Mononuclear cell (primary cell): ENCODE measurements around the gene PLPPR4. TPM values are rescaled to one million over a fixed set of nuclear protein-coding genes. Genes with fewer than 3 reads are reported as not detected.

Source experiments
- H3K27me3 ChIP-seq: 2 replicates; pipeline ENCODE4 v1.6.0; 2011; ENCODE audit warnings: low read length, control low read depth; ENCODE audit not compliant: insufficient read depth
- H3K4me1 ChIP-seq: 2 replicates; pipeline ENCODE4 v1.5.1; 2011; ENCODE audit warnings: mild to moderate bottlenecking, low read length, control low read depth; ENCODE audit not compliant: insufficient read depth
- H3K4me3 ChIP-seq: 2 replicates; pipeline ENCODE4 v1.5.1; 2011; ENCODE audit warnings: mild to moderate bottlenecking, low read length, moderate library complexity
- H3K9me3 ChIP-seq: 2 replicates; pipeline ENCODE4 v1.5.1; 2011; ENCODE audit warnings: low read depth, mild to moderate bottlenecking, control low read depth, low read length
- total RNA-seq: library from RNA; depleted of rRNA; stranded (reverse); fragments of >200 nt; gene quantifications from one replicate; pipeline ENCODE4 v1.2.3, GENCODE V29; 2012

Gene PLPPR4
- total RNA-seq, 1 donor, result not detected

DNA sequence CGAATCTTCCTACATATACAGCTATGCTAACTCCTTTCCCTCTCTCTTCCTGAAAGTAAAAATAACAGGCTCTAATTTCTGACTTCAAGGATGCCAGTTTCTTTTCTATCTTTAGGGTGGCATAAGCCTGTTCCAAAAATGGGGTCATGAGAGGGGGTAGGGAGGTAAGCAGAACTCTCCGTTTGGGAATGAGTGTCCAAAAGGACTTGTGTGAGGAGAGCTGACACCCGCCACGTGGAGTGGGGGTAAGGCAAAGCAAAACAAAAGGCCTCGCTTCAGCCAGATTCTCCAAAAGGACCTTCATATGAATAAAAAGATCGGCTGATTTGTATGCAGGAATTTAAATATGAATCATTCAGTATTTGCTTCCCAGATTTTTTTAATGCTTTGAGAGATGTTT lies 28.6 kb downstream of the PLPPR4 start:
- no peaks in the 10 kb centered on the region for H3K4me1 ChIP-seq
- H3K27me3 ChIP-seq, result no peaks in the 10 kb centered on the region
- H3K4me3 ChIP-seq, result no peak overlapping the region
- H3K9me3 ChIP-seq, result no peaks in the 10 kb centered on the region

DNA sequence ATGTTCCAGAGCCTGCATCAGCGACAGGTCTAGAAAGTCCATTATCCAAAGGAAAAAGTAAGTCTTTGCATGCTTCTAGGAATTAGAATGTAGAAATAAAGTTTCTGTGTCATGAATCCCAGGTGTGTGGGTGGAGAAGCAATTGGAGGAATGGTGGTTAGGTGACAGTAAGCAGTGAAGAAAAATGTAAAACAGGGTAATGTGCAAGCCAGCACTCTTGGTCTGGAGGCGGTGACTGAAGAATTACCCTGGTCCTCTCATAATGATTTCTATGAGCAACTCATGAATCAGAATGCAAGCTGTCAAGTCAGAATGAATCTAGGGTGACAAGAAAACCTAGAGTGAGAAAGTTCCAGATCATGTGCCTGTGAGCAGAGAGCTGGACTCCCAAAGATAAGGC lies 33.6 kb downstream of the PLPPR4 start:
- no peak overlapping the region for H3K4me3 ChIP-seq
- no peaks in the 10 kb centered on the region for H3K9me3 ChIP-seq
- no peaks in the 10 kb centered on the region for H3K27me3 ChIP-seq
- H3K4me1 ChIP-seq, result no peaks in the 10 kb centered on the region

DNA sequence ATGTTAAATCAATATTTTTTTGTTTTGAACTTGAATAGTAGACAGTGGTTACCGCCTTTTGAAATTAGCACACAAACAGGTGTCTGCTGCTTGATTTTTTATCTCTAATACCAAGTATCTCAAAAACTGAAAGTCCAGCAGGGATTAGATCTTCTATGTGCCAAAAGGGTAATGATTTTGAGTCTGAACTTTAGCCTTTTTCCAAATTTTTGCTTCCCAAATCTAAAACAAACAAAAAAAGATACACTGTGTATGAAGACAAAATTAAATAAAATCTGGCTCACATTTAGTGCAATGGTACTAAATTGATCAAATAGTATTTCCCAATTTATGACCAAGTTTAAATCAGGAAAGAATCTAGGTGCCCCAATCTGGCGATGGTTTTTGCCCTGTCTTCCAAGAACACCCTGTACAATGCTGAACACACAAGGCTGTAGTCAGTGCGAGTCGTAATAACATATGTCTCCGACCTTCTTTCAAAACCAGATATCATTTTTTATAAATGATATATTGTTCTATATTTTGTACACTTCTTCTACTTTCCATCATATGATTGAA lies 40.5 kb downstream of the PLPPR4 start:
- Histone ChIP-seq H3K27me3 (no peaks in the 10 kb centered on the region), H3K4me3 (no peak overlapping the region), H3K4me1 (no peaks in the 10 kb centered on the region), H3K9me3 (no peaks in the 10 kb centered on the region)

DNA sequence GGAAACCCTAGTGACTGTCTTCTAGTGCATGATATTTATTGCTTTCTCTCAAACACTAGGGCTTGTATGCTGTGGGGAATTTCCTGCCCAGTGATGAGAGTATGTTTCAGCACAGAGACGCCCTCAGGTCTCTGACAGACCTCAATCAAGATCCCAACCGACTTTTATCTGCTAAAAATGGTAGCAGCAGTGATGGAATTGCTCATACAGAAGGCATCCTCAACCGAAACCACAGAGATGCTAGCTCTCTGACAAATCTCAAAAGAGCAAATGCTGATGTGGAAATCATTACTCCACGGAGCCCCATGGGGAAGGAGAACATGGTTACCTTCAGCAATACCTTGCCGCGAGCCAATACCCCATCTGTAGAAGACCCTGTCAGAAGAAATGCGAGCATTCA lies 41.3 kb downstream of the PLPPR4 start:
- Histone ChIP-seq H3K4me3 (no peak overlapping the region), H3K27me3 (no peaks in the 10 kb centered on the region), H3K4me1 (no peaks in the 10 kb centered on the region), H3K9me3 (no peaks in the 10 kb centered on the region)

DNA sequence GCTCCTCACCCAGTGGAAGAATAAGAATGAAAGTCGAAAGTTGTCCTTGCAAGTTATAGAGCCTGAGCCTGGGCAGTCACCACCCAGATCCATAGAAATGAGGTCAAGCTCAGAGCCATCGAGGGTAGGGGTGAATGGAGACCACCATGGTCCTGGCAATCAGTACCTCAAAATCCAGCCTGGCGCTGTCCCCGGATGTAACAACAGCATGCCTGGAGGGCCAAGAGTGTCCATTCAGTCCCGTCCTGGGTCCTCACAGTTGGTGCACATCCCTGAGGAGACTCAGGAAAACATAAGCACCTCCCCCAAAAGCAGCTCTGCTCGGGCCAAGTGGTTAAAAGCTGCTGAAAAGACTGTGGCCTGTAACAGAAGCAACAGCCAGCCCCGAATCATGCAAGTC lies 41.8 kb downstream of the PLPPR4 start:
- H3K27me3 ChIP-seq, result no peaks in the 10 kb centered on the region
- H3K9me3 ChIP-seq, result no peaks in the 10 kb centered on the region
- H3K4me1 ChIP-seq, result no peaks in the 10 kb centered on the region
- no peak overlapping the region for H3K4me3 ChIP-seq

DNA sequence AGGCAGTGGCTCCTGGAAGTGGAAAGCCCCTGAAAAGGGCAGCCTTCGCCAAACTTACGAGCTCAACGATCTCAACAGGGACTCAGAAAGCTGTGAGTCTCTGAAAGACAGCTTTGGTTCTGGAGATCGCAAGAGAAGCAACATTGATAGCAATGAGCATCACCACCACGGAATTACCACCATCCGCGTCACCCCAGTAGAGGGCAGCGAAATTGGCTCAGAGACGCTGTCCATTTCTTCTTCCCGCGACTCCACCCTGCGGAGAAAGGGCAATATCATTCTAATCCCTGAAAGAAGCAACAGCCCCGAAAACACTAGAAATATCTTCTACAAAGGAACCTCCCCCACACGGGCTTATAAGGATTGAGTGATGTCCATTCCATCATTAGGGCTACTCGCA lies 42.4 kb downstream of the PLPPR4 start:
- Histone ChIP-seq H3K4me1 (no peaks in the 10 kb centered on the region), H3K27me3 (no peaks in the 10 kb centered on the region), H3K9me3 (no peaks in the 10 kb centered on the region), H3K4me3 (no peak overlapping the region)

DNA sequence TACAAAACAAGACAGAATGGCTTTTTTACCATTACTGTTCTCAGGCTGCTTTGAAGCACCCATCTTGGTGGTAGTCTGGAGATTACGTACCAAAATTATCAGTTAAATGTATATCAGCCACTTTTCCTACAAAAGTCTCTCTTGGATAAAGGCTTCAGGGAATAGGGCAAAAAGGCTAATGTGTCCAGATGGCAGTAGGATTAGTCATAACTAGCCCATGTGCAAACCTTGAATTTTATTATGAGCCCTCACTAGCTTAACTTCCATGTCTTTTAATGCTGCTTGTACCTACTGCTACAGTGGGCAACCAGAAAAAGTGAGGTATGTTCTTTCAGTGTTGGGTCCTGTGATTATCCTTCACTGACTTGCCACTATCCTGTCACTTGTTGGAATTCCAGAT lies 51.0 kb downstream of the PLPPR4 start:
- Histone ChIP-seq H3K27me3 (no peaks in the 10 kb centered on the region), H3K4me1 (no peaks in the 10 kb centered on the region), H3K4me3 (no peak overlapping the region), H3K9me3 (no peaks in the 10 kb centered on the region)

DNA sequence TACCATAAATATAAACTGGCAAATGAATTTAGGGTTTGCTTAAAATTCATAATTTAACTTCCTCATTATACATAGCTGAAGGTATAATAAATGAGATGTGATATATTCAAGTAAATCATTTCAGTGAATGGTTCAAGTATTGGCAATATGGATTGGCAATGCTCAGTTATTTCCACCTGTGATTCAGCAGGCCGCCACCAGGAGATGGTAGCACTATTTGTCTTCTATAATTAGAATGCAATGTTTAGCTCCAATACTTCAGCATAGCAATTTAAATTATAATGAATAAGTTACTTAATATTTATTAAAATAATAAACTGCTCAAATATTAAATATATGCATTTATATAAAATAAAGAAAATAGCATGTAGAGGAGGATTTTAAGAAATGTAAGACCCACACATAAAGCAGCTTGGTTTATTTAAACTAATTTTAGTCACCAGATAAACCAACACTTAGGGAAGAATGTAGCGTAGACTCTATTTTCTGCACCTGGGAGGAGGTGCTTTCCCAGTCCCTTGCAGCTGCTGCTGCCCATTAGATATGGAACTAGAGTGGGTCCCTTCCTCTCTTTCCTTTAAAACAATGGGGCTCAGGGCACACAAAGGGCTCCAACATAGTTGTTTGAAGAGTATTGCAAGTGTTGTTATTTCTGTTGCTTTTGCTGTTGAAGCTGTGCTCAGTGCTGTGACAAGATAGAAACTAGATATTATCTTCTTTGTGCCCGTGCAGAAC lies 62.1 kb downstream of the PLPPR4 start:
- H3K4me3 ChIP-seq, result no peak overlapping the region
- no peaks in the 10 kb centered on the region for H3K9me3 ChIP-seq
- H3K4me1 ChIP-seq, result no peaks in the 10 kb centered on the region
- H3K27me3 ChIP-seq, result no peaks in the 10 kb centered on the region

DNA sequence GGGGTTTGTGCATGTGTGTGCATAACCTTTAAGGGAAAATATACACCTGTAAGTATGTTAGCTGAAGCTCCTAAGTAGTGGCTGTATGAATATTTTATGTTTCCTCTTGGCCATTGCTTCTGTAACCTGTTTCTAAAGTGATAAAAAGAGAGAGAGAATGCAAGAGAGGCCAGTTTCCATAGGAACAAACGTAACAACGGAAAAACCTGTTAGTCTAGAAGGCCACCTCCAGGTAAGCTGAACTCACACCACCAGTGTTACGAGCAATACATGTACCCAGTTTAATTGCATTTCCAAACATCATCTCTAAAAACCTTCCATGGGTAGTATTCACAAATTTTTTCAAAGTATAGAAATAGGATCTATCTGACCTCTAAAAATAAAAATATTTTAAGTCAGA lies 63.1 kb downstream of the PLPPR4 start:
- H3K27me3 ChIP-seq, result no peaks in the 10 kb centered on the region

DNA sequence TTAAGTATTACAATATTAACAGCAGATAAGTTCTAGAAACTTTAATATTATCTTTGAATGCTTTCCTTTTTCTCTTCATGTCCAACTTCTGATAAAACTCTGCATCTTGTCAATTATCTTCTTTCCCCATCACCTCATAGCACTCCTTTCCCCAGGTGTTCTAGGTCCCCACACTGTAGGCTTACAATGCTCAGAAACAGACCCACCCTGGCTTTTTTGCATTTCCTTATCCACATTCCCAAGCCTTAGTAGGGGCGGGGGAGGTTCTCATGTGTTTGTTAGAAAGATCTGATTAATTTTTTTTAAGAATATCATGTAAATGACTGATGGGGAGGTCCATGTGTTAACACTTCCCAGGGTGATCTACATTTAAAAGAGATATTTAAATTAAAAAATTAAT lies 63.9 kb downstream of the PLPPR4 start:
- H3K9me3 ChIP-seq, result no peaks in the 10 kb centered on the region
- H3K27me3 ChIP-seq, result no peaks in the 10 kb centered on the region
- no peaks in the 10 kb centered on the region for H3K4me1 ChIP-seq
- H3K4me3 ChIP-seq, result no peak overlapping the region

More for the DNA sequence above, 63.1 kb downstream of the PLPPR4 start:
- Histone ChIP-seq H3K4me3 (no peak overlapping the region), H3K9me3 (no peaks in the 10 kb centered on the region), H3K4me1 (no peaks in the 10 kb centered on the region)

DNA sequence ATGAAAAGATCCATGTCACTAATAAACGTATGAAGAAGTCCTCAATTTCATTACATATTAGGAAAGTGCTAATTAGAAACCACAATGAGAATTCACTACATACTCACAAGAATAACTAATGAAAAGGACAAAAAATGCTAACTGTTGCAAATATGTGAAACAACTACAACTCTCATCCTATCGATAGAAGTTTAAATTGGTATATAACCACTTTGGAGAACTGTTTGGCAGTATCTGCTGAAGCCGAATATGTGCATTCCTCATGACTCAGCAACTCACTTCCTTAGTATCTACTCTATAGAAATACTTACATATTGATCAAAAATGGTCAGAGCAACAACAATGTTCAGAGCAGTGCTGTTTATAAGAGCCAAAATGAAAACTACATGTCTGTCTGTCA lies 66.8 kb downstream of the PLPPR4 start:
- Histone ChIP-seq H3K4me3 (no peak overlapping the region), H3K27me3 (no peaks in the 10 kb centered on the region), H3K4me1 (no peaks in the 10 kb centered on the region), H3K9me3 (no peaks in the 10 kb centered on the region)

DNA sequence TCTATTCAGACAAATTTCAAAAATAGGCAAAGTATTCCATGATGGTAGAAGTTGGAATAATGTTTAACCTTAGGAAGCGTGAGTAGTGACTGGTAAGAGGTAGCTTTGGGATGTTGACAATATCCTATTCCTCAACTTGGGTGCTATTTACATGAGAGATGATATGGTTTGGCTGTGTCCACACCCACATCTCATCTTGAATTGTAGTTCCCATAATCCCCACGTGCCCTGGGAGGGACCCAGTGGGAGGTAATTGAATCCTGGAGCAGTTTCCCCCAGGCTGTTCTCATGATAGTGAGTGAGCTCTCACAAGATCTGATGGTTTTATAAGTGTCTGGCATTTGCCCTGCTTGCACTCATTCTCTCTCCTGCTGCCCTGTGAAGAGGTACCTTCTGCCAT lies 67.3 kb downstream of the PLPPR4 start:
- Histone ChIP-seq H3K9me3 (no peaks in the 10 kb centered on the region), H3K4me3 (no peak overlapping the region), H3K27me3 (no peaks in the 10 kb centered on the region), H3K4me1 (no peaks in the 10 kb centered on the region)

DNA sequence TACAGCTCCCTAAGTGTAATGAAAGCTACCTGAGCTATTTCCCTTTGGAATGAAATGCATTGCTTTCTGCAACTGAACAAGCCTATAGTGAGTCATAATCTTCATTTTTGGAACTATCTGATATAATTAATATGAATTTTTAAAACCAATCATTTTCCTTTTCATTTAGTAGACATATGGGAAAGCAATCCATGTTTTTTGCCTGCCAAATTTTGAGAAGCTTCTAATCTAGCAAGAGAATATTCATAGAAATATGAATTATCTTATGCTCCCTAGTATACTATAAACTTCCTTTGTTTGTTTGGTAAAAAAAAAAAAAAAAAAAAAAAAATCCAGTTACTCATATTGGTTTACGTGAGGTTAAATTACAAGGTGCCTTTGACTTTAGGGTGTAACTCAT lies 68.3 kb downstream of the PLPPR4 start:
- Histone ChIP-seq H3K27me3 (no peaks in the 10 kb centered on the region), H3K4me1 (no peaks in the 10 kb centered on the region), H3K4me3 (no peak overlapping the region), H3K9me3 (no peaks in the 10 kb centered on the region)

DNA sequence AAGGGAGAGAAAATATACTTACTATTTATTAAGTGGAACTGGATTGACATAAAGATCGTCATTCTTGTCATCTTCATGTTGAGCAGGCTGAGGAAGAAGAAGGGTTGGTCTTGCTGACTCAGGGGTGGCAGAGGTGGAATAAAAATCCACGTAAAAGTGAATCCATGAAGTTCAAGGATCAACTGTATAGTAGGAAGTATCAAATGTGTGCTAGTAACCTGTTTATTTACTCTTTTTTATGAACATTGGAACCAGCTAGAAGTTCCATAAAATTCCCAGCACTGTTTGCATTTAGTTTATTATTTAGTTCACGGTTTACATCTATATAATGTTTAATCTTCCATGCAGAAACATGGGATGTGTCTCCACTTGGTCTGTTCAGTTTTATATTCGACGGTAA lies 70.7 kb downstream of the PLPPR4 start:
- no peaks in the 10 kb centered on the region for H3K9me3 ChIP-seq
- H3K27me3 ChIP-seq, result no peaks in the 10 kb centered on the region
- H3K4me1 ChIP-seq, result no peaks in the 10 kb centered on the region
- H3K4me3 ChIP-seq, result no peak overlapping the region

DNA sequence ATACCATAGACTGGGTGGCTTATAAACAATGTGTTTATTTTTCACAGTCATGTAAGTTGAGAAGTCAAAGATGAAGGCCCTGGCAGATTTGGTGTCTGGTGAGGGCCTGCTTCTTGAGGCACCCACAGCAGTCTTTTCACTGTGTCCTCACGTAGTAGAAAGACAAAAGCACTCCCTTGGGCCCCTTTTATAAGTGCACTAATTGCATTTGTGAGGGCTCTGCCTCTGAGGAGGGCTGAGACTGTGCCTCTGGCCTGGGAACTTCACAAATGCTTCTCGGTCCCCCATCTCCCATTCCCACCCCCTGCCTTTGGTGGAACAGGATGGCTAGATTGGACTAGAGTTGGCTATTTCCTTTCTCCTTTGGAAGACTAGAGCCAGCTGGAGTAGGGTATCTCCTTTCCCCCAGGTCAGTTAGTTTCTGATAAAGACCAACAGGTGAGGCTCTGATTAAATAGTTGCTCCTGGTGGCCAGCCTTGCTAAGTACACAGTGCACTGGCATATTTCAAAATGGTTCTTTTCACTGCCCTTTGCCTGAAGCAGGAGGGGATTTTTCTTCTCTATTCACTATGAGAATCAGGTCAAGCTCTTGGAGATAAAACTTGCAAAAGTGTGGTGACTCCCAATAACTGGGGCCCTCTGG lies 82.9 kb downstream of the PLPPR4 start:
- H3K4me1 ChIP-seq, result no peaks in the 10 kb centered on the region
- H3K27me3 ChIP-seq, result no peaks in the 10 kb centered on the region

More for the DNA sequence above, 82.9 kb downstream of the PLPPR4 start:
- Histone ChIP-seq H3K4me3 (no peak overlapping the region), H3K9me3 (no peaks in the 10 kb centered on the region)
